ENCODE results near the gene SWT1. TPM values are rescaled to one million over a fixed set of nuclear protein-coding genes. Genes with fewer than 3 reads are reported as not detected.
"Not testable (repeated sequence)": the region's sequence is repeated elsewhere in the genome, so short reads cannot be mapped to it uniquely, and the experiment has no call there.

Gene SWT1
- polyA plus RNA-seq, 3 donors = 8.5 to 9.9 (median 9.6) TPM

DNA sequence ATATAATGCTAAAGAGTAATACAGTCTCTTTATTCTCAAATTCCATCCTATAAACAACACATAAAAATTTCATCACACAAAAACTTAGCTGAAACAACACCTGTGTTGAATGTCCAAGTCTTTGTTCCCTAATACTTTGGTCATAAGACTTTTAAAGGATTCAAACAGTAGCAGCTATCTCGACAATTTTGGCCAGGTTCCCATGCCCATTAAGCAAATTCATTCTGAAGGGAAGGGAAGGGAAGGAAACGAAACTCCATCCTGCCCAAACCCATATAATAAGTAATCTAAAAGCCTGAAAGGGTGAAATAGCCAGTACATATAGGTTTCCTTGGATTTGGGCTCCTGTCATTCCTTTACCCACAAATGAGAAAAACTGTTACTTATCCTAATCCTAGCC lies 152.6 kb downstream of the SWT1 start:
- no peak for DNase-seq (ENCODE audit: extremely low read depth in 1 of 11, low read depth in 9 of 11, low spot score in 4 of 11)

DNA sequence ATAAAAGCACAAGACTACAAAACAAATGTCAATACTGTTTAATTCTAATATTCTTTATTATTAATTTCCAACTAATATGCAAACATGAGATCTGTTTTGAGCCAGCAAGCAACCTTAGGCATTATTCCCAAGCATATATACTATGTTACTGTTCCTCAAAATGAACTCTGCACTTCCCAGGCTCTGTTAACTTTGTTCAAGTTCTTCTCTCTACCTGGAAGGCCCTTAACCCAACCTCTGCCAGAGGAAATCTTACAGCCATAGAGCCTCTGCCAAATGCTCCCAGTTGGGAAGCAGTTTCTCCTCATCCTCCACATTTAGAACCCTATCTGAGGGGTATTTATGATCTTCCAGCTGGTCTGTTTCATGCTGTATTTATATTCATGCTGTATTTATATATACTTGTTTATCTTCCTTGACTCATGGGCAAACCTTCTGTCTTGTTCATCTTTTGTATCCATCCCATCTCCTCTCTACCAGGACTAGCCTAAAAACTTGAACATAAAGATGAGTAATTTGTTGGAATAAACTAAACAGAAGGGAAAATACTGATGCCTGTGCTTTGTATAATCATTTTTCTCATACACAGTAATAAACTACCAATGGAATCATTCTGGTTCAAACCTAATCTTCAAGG lies 154.7 kb downstream of the SWT1 start:
- no peak for DNase-seq (ENCODE audit: extremely low read depth in 1 of 11, low read depth in 9 of 11, low spot score in 4 of 11)

DNA sequence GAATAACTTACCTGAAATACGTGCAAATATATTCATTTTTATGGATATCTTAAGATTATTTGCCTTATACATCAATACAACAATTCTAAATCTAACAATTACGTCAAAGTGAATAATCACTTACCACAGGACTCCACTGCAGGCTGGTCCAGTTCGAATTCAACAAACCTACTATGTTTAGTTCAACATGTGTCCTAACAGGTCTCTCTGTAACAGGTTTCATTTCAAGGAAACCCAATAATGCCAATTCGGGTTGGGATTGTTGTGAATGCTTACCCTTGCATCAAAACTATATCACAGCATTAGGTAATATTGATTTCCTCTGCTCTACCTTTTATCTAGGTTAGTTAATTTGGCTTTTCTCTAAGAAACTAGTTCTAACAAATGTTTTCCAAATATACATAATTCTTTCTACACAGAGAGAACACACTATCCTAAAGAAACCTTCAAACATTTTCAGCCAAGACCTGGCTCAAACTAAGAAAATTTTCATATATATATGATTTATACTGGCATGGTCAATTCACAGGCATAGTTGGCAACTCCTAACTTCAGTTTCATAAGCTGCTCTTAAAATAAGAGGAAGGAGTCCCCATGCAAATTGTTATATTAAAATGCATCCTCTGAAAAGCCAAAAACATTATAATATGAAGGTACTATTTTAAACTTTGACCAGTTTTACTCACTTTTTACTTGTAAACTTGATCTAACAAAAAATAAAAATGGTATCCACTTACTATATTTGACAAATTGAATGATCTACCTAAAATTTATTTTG lies 155.6 kb downstream of the SWT1 start:
- no peak for DNase-seq (ENCODE audit: extremely low read depth in 1 of 11, low read depth in 9 of 11, low spot score in 4 of 11)

DNA sequence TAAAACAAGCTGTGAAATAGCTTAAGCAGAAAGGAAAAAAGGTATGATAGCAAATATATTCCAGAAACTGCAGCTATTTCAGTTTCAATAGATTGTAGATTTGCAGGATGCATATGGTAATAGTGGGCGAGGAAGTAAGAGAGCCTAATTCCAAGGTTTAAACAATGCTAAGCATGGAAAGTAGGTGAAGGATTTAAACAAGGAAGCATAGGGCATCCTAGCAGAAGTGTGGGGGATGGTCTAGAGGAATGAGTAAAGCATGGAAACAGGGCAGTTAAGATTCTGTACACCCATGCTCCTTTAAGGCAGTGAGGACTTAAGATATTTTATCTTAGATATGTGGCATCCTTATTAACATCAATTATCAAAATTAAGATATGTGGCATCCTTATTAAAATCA lies 157.4 kb downstream of the SWT1 start:
- DNase-seq (ENCODE audit: extremely low read depth in 1 of 11, low read depth in 9 of 11, low spot score in 4 of 11) = peak in 2 of 11 donors; percentile 9 to 24

DNA sequence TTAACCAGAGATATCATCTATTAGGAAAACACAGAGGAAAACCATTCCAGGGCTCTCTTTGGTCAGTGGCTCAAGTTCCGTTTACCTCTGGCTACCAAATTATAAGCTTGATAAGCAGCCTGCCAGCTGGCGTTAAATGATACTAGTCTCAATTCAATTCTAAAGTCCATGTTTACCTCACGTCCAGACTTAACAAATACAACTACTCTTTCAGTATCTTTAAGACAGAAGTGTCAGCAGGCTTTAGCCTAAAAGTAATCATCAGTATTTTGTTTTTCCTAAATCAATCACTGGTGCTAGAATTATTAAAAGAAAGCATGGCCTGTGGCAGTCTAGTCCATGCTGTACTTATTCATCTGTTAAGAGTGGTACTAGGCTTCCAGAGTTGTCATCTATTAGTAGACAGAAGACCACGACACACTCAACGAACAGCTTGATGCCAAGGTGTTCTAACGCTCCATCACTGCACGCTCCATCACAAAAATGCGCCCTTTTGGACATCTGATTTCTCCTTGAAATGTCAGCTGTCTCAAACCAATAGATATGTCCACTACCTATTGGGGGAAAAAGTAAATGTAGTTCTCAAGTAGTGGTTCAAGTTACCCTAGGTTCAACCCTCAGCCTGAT lies 158.6 kb downstream of the SWT1 start:
- DNase-seq (ENCODE audit: extremely low read depth in 1 of 11, low read depth in 9 of 11, low spot score in 4 of 11) = no peak

DNA sequence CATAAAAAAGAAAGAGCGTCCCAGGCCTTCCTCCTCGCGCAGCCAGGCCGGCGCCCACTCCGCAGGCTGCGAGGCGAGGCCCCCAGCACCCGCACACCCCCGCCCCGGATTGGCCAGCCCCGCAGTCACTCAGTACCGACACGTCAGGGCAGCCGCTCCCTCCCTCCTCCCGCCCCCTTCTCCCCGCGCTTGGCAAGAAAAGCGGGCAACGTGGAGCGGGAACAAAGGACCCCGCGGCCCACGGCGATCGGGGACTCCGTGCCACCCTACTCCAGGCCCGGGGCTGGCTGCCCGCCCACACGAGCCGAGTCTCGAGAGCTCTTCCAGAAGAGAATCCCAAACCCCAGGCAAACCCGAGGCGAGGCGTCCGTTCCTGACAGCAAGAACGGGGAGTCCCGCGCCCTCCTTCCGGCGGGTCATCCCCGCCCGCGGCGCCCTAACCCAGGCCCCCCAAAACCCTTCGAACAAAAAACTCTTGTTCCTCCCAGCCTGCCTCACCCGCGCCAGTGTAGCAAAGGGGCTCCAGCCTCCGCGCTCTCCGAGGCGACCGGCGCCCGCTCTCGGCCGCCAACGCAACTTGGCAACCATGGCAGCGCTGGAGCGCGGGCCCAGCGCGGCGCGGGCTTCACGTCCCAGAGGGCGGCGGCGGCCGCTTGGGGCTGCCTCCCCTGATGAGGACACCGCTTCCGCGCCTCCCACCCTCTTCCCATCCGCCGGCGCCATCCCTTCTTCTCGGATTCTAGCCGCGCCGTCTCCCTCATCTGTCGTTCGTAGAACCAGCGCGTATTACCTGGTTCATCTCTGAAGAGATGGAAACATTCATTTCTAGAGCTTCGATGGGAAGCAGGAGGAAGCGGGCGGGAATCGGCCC lies 159.4 kb downstream of the SWT1 start:
- DNase-seq (ENCODE audit: extremely low read depth in 1 of 11, low read depth in 9 of 11, low spot score in 4 of 11) = peak; percentile 74 to 89 (median 86)

DNA sequence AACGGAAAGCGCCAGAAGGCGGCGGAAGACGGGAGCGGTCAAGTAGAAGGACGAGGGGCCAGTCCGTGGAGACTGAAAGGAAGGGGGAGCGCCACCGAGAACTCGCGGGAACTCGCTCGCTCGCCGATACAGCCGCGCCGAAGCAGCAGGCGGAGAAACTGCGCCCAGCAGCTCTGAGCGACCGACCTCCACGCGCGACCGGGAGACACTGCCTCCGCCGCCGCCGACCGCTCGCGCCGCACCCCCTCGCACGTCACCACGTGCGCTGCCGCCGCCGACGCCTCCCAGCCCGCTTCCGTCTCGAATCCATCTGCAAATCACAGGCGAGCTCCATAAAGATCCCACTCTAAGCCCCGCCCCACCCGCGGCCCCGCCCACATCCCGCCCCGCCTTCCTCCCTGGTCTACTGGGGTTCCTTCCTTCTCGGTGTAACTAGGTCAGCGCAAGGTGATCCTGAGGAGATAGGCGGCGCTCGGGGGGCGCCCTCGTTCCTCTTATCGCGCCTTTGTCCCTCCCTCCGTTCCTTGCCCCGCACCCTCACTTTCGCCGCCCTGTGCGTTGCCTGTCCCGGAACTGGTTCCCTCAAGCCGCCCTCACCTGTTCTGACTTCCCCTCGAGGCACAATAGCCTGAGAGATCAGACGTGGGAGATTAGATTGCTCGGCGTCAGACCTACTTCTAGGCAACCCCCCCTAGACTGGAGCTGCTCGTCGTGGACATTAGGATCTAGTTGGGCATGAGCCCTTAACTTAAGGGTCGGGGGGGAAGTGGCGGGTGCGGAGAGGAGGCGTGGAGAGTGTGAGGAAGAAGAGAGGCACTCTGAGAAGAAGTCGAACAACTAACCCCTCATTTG lies 160.3 kb downstream of the SWT1 start, which contains the start of gene IVNS1ABP:
TSS of gene IVNS1ABP (minus strand) at position 210 of the 852 bp plus-strand sequence. CDS start 7,750 bp downstream, outside the sequence.
- DNase-seq (ENCODE audit: extremely low read depth in 1 of 11, low read depth in 9 of 11, low spot score in 4 of 11) = peak; percentile 72 to 94 (median 89)

DNA sequence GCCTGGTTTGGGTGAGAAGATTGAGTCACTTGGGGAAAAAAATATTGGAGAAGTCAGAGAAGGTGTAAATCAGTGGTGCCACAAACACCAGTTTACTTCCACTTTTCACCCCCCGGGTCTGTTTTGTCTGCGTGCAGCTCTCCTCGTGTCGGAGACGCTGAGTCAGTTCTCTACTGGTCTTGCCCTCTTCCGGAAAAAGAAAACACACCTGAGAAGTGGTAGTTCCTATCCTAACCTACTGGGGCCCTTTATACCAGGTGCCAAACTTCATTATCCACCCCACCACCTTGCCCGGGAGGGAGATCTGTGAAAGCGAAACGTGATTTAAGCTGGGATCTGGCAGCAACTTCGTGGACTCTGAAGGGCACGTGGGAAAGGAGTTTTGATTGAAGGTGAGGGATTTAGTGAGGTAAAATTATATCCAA lies 160.9 kb downstream of the SWT1 start:
- DNase-seq (ENCODE audit: extremely low read depth in 1 of 11, low read depth in 9 of 11, low spot score in 4 of 11) = peak in 5 of 11 donors; percentile 20 to 33 (median 32)

DNA sequence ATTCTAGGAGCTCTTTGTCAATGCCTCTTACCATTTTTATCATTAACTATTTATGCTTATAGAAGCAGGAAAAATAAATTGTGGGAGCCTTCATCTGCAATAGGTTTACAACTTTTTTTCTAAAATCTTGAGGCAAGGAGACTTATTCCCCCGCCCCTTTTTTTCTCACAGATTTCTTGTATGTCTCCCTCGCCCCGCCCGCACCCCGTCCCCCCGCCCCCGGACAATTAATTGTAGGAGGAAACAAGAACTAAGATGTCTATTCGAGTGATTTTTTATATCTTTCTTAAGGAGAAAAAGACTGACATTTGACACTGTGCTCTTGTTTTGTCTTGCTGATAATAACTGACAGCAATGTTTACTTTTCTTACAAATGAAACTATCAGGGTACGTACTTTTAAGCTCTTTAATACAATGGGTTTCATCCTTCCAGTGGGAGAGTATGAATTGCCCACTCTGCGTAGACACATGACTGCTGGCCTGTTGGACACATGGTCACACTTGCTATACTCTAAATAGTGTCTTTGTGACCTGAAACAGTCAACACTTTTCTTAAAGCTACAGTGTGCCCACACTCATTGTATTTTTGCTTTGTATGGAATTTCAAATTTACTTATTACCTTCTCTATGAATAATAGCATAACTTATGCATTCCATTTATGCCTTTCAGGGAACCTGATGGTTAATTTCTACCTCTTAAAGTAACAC lies 161.6 kb downstream of the SWT1 start:
- no peak for DNase-seq (ENCODE audit: extremely low read depth in 1 of 11, low read depth in 9 of 11, low spot score in 4 of 11)

DNA sequence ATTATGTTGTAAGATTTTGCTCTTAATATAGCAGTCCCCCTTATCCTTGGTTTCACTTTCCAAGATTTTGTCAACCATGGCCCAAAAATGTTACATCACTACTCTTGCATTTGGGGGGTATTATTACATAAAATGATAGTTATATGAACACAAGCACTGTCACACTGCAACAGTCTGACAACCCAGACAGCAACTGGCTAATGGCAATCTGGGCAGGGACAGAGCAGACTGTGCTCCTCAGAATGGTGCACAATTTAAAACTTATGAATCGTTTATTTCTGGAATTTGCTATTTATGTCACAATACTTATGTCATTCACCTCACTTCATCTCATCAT lies 162.1 kb downstream of the SWT1 start:
- DNase-seq (ENCODE audit: extremely low read depth in 1 of 11, low read depth in 9 of 11, low spot score in 4 of 11) = no peak

DNA sequence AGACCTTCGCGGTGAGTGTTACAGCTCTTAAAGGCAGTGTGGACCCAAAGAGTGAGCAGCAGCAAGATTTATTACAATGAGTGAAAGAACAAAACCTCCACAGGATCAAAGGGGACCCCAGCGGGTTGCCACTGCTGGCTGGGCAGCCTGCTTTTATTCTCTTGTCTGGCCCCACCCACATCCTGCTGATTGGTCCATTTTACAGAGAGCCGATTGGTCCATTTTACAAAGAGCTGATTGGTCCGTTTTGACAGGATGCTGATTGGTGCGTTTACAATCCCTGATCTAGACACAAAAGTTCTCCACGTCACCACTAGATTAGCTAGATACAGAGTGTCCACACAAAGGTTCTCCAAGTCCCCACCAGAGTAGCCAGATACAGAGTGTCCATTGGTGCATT lies 164.1 kb downstream of the SWT1 start:
- not testable (repeated sequence) for DNase-seq (ENCODE audit: extremely low read depth in 1 of 11, low read depth in 9 of 11, low spot score in 4 of 11)

DNA sequence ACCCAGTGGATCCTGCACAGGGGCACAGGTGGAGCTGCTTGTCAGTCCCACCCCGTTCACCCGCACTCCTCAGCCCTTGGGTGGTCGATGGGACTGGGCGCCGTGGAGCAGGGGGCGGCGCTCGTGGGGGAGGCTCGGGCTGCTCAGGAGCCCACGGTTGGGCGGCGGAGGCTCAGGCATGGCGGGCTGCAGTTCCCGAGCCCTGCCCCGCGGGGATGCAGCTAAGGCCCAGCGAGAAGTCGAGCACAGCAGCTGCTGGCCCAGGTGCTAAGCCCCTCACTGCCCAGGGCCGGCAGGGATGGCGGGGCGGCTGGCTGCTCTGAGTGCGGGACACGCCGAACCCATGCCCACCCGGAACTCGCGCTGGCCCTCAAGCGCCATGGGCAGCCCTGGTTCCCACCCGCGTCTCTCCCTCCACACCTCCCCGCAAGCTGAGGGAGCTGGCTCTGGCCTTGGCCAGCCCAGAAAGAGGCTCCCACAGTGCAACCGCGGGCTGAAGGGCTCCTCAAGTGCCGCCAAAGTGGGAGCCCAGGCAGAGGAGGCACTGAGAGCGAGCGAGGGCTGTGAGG lies 164.8 kb downstream of the SWT1 start:
- DNase-seq (ENCODE audit: extremely low read depth in 1 of 11, low read depth in 9 of 11, low spot score in 4 of 11) = not testable (repeated sequence)

DNA sequence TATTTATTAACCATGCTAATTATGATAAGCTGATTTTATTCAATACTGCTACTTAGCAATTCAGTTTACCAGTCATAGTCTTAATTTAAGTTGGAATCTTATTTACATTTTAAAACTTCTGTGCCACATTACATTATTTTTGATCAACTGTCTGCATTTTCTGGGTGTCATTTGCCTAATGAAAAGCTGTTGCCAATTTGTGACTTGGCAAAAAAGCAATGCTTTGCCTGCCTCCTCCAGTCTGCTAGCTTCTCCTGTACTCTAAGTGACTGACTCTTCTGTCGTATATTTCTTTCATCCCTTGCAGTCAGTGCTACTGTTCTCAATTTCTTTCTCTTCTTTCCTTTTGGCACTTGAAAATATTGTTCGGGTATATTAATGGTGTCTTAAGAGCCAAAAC lies 165.7 kb downstream of the SWT1 start:
- no peak for DNase-seq (ENCODE audit: extremely low read depth in 1 of 11, low read depth in 9 of 11, low spot score in 4 of 11)

DNA sequence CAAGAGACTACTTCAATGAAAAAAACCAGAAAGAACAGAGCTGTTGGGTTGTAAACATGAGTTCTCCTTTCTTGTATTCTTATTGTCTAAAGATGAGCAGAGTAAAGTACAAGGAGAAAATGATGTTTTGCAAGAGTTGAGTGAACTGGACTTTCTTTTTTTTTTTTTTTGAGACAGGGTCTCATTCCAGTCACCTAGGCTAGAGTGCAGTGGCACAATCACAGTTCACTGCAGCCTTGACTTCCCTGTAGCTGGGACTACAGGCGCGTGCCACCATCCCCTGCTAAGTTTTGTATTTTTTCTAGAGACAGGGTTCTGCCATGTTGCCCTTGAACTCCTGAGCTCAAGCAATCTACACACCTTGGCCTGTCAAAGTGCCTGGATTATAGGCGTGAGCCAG lies 167.2 kb downstream of the SWT1 start:
- no peak for DNase-seq (ENCODE audit: extremely low read depth in 1 of 11, low read depth in 9 of 11, low spot score in 4 of 11)

DNA sequence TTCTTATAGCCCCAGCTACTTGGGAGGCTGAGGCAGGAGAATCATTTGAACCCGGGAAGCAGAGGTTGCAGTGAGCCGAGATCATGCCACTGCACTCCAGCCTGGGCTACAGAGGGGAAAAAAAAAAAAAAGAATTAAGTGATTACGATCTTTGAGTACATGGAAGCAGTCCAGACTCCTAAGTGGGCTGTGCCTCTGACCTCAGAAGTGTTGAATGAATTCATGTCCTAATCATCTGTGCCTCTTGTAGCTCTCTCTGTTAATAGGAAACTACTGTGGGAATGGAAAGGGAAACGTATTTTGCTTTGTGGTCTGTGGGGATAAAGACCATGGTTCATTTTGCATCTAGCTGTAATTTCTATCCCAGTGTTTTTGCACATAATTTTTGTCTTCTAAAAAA lies 168.4 kb downstream of the SWT1 start:
- DNase-seq (ENCODE audit: extremely low read depth in 1 of 11, low read depth in 9 of 11, low spot score in 4 of 11) = peak in 1 of 11 donors; percentile 32

DNA sequence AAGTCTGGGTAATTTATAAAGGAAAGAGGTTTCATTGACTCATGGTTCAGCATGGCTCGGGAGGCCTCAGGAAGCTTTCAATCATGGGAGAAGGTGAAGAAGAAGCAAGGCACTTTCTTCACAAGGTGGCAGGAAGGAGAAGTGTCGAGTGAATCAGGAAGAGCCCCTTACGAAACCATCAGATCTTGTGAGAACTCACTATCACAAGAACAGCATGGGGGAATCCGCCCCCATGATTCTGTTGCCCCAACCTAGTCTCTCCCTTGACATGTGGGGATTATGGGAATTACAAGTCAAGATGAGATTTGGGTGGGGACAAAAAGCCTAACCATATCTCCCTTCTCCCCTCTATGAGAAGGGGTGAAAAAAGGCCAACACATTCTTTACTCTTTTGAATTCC lies 171.3 kb downstream of the SWT1 start:
- no peak for DNase-seq (ENCODE audit: extremely low read depth in 1 of 11, low read depth in 9 of 11, low spot score in 4 of 11)

DNA sequence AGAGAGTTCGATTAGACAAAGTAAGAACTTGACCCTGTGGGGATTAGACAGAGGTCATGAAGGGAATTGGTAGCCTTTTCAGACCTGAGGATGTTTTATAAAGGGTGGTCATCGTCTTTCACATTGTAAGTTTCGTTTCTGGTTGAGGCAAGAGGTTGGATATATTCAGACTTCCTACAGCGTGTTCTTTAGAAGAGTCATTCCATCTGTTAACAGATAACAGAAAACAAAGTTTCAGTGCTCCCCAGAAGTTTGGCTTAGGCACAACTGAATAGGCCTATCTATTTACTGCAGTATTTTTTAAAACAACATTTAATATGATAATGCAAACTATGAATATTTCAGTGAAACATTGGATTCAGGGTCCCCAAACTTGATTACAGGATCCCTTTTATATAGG lies 177.2 kb downstream of the SWT1 start:
- no peak for DNase-seq (ENCODE audit: extremely low read depth in 1 of 11, low read depth in 9 of 11, low spot score in 4 of 11)

DNA sequence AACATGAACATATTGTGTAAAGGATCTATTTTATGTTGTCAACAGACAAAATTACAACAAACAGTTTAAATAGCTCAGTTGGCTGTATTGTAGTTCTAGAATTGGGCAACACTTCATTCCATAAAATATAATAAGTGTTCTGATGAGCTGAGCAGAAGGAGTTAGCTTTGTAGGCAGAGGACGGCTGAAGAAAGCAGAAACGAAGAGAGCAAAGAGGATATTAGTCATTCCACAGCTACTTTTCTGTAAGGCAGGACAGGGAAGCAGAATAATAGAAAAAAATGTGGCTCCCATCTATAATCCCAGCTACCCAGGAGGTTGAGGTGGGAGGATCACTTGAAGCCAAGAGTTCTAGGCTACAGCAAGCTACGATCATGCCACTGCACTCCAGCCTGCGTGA lies 180.3 kb downstream of the SWT1 start:
- no peak for DNase-seq (ENCODE audit: extremely low read depth in 1 of 11, low read depth in 9 of 11, low spot score in 4 of 11)
